ENCODE data around the gene MYO1F.

The MYO1F gene

GRCh38 chr19:8530061-8530679, 47.1 kb downstream of the MYO1F start:
- no CpG with 5 or more reads among the region's 35 CpGs for WGBS, 2 donors (ENCODE audit: extremely low coverage in 2 of 2, insufficient read length in 2 of 2, insufficient replicate concordance in 1 of 2)
- Histone ChIP-seq H2BK120ac (ENCODE audit: low read depth, low read length) (peak overlapping the region; percentile 61), H3K14ac (ENCODE audit: low read length) (peak overlapping the region; percentile 21), H3K4me2 (ENCODE audit: insufficient read depth, low read length, poor library complexity, severe bottlenecking) (no peak overlapping the region), H2BK5ac (ENCODE audit: low read length) (no peak overlapping the region), H3K36me3 (replicated peaks in 1 of 2; ENCODE audit: control insufficient read depth in 2 of 2, insufficient read depth in 2 of 2, low read length in 2 of 2) (peaks cover 0 to 2% of the 10 kb centered on the region in 2 donors), H2AK5ac (ENCODE audit: low read depth, low read length) (peak overlapping the region; percentile 6), H2BK15ac (ENCODE audit: low read length) (no peak overlapping the region), H3K27ac (replicated peaks; ENCODE audit: low read length) (no peak overlapping the region), H2BK12ac (ENCODE audit: low read length) (peak overlapping the region; percentile 58), H3K27me3 (ENCODE audit: control insufficient read depth in 3 of 3, insufficient read depth in 3 of 3, low read depth in 1 of 3, low read length in 3 of 3) (peaks cover 0 to 7% (median 0%) of the 10 kb centered on the region in 3 experiments), H3K79me1 (ENCODE audit: low read depth, low read length) (peaks cover 11% of the 10 kb centered on the region), H3K9ac (ENCODE audit: low read depth, low read length, poor library complexity) (no peak overlapping the region), H3K23ac (ENCODE audit: low read depth, low read length, poor library complexity) (peak overlapping the region; percentile 43), H3K4ac (ENCODE audit: low read length) (no peak overlapping the region), H3K9me3 (replicated peaks in 1 of 2; ENCODE audit: control insufficient read depth in 2 of 2, insufficient read depth in 1 of 2, low read depth in 1 of 2, low read length in 2 of 2) (peaks cover 0 to 1% of the 10 kb centered on the region in 2 donors), H2AFZ (ENCODE audit: low read length) (no peak overlapping the region), H3K4me1 (ENCODE audit: control insufficient read depth in 2 of 2, insufficient read depth in 1 of 2, low read depth in 1 of 2, low read length in 2 of 2) (peaks cover 4 to 7% of the 10 kb centered on the region in 2 donors), H3K18ac (ENCODE audit: low read length) (no peak overlapping the region), H4K8ac (ENCODE audit: low read depth, low read length) (no peak overlapping the region), H4K91ac (ENCODE audit: low read depth, low read length, poor library complexity) (no peak overlapping the region), H3K4me3 (ENCODE audit: low read length in 2 of 2) (peak overlapping the region in 1 of 2 donors; percentile 9)
- DNase-seq (ENCODE audit: low spot score): no peak

GRCh38 chr19:8529369-8530006, 47.8 kb downstream of the MYO1F start:
- WGBS, 2 donors (ENCODE audit: extremely low coverage in 2 of 2, insufficient read length in 2 of 2, insufficient replicate concordance in 1 of 2): no CpG with 5 or more reads among the region's 4 CpGs
- no peak overlapping the region for H4K8ac ChIP-seq (ENCODE audit: low read depth, low read length)
- H3K27me3 ChIP-seq (ENCODE audit: control insufficient read depth in 3 of 3, insufficient read depth in 3 of 3, low read depth in 1 of 3, low read length in 3 of 3): peaks cover 0 to 7% (median 0%) of the 10 kb centered on the region in 3 experiments
- H3K4me3 ChIP-seq (ENCODE audit: low read length in 2 of 2): peak overlapping the region in 1 of 2 donors; percentile 15
- H3K23ac ChIP-seq (ENCODE audit: low read depth, low read length, poor library complexity): peak overlapping the region; percentile 46
- H2AK5ac ChIP-seq (ENCODE audit: low read depth, low read length): peak overlapping the region; percentile 6
- H3K4ac ChIP-seq (ENCODE audit: low read length): no peak overlapping the region
- DNase-seq (ENCODE audit: low spot score): no peak
- peaks cover 0 to 1% of the 10 kb centered on the region in 2 donors for H3K9me3 ChIP-seq (replicated peaks in 1 of 2; ENCODE audit: control insufficient read depth in 2 of 2, insufficient read depth in 1 of 2, low read depth in 1 of 2, low read length in 2 of 2)
- no peak overlapping the region for H3K4me2 ChIP-seq (ENCODE audit: insufficient read depth, low read length, poor library complexity, severe bottlenecking)
- no peak overlapping the region for H2BK15ac ChIP-seq (ENCODE audit: low read length)
- H3K79me1 ChIP-seq (ENCODE audit: low read depth, low read length): peaks cover 11% of the 10 kb centered on the region
- no peak overlapping the region for H2BK5ac ChIP-seq (ENCODE audit: low read length)
- no peak overlapping the region for H3K27ac ChIP-seq (replicated peaks; ENCODE audit: low read length)
- H2BK12ac ChIP-seq (ENCODE audit: low read length): no peak overlapping the region
- peaks cover 6 to 9% of the 10 kb centered on the region in 2 donors for H3K4me1 ChIP-seq (ENCODE audit: control insufficient read depth in 2 of 2, insufficient read depth in 1 of 2, low read depth in 1 of 2, low read length in 2 of 2)
- no peak overlapping the region for H3K18ac ChIP-seq (ENCODE audit: low read length)
- peak overlapping the region; percentile 5 for H3K9ac ChIP-seq (ENCODE audit: low read depth, low read length, poor library complexity)
- no peak overlapping the region for H2AFZ ChIP-seq (ENCODE audit: low read length)
- no peak overlapping the region for H4K91ac ChIP-seq (ENCODE audit: low read depth, low read length, poor library complexity)
- H3K36me3 ChIP-seq (replicated peaks in 1 of 2; ENCODE audit: control insufficient read depth in 2 of 2, insufficient read depth in 2 of 2, low read length in 2 of 2): peaks cover 0 to 2% of the 10 kb centered on the region in 2 donors
- H3K14ac ChIP-seq (ENCODE audit: low read length): no peak overlapping the region
- H2BK120ac ChIP-seq (ENCODE audit: low read depth, low read length): no peak overlapping the region

- Histone ChIP-seq H4K8ac (ENCODE audit: low read depth, low read length) (no peak overlapping the region), H3K4ac (ENCODE audit: low read length) (no peak overlapping the region), H2AFZ (ENCODE audit: low read length) (no peak overlapping the region), H3K4me2 (ENCODE audit: insufficient read depth, low read length, poor library complexity, severe bottlenecking) (no peak overlapping the region), H3K4me3 (ENCODE audit: low read length in 2 of 2) (no peak overlapping the region), H2BK12ac (ENCODE audit: low read length) (no peak overlapping the region), H2AK5ac (ENCODE audit: low read depth, low read length) (no peak overlapping the region), H2BK15ac (ENCODE audit: low read length) (no peak overlapping the region), H3K27me3 (ENCODE audit: control insufficient read depth in 3 of 3, insufficient read depth in 3 of 3, low read depth in 1 of 3, low read length in 3 of 3) (peaks cover 0 to 7% (median 0%) of the 10 kb centered on the region in 3 experiments), H3K9me3 (replicated peaks in 1 of 2; ENCODE audit: control insufficient read depth in 2 of 2, insufficient read depth in 1 of 2, low read depth in 1 of 2, low read length in 2 of 2) (peaks cover 0 to 1% of the 10 kb centered on the region in 2 donors), H4K91ac (ENCODE audit: low read depth, low read length, poor library complexity) (no peak overlapping the region), H3K79me1 (ENCODE audit: low read depth, low read length) (peaks cover 11% of the 10 kb centered on the region), H3K9ac (ENCODE audit: low read depth, low read length, poor library complexity) (no peak overlapping the region), H3K14ac (ENCODE audit: low read length) (no peak overlapping the region), H2BK5ac (ENCODE audit: low read length) (no peak overlapping the region), H3K18ac (ENCODE audit: low read length) (no peak overlapping the region), H3K4me1 (ENCODE audit: control insufficient read depth in 2 of 2, insufficient read depth in 1 of 2, low read depth in 1 of 2, low read length in 2 of 2) (peaks cover 6 to 9% of the 10 kb centered on the region in 2 donors), H3K23ac (ENCODE audit: low read depth, low read length, poor library complexity) (no peak overlapping the region), H3K36me3 (replicated peaks in 1 of 2; ENCODE audit: control insufficient read depth in 2 of 2, insufficient read depth in 2 of 2, low read length in 2 of 2) (peaks cover 0 to 2% of the 10 kb centered on the region in 2 donors), H2BK120ac (ENCODE audit: low read depth, low read length) (no peak overlapping the region), H3K27ac (replicated peaks; ENCODE audit: low read length) (no peak overlapping the region)
- DNase-seq (ENCODE audit: low spot score): no peak
- no CpG with 5 or more reads among the region's 4 CpGs for WGBS, 2 donors (ENCODE audit: extremely low coverage in 2 of 2, insufficient read length in 2 of 2, insufficient replicate concordance in 1 of 2)
Observed at GRCh38 chr19:8528500-8528899, 48.7 kb downstream of the MYO1F start.
